HEK293T (cell line): ENCODE data around the gene OSBPL2.

Source experiments
- ELF4 ChIP-seq: fragments of 450-650 bp; IDR thresholded peaks from 2 replicates; pipeline ENCODE4 v1.6.1; 2017; ENCODE audit warnings: antibody characterized with exemption
- FOXK2 ChIP-seq: fragments of 450-650 bp; IDR thresholded peaks from 2 replicates; pipeline ENCODE4 v1.6.1; 2016; ENCODE audit warnings: mild to moderate bottlenecking
- SUZ12 ChIP-seq: fragments of 450-650 bp; IDR thresholded peaks from 2 replicates; pipeline ENCODE4 v1.6.1; 2016; ENCODE audit warnings: mild to moderate bottlenecking

GRCh38 chr20:62219101-62219991 lies 19.0 kb upstream of the OSBPL2 start:
- no peak for TF ChIP-seq ELF4
- no peak for TF ChIP-seq SUZ12
- no peak for TF ChIP-seq FOXK2
